Limb (tissue), 2 donors: Measurements from ENCODE around the gene HOXB6.

Source experiments
- DNase-seq, 2 donors: peaks; one replicate each; pipeline ENCODE4 v3.0.0-alpha.2; 2016; ENCODE audit errors: extremely low spot score in 2 of 2

Gene HOXB6

DNA sequence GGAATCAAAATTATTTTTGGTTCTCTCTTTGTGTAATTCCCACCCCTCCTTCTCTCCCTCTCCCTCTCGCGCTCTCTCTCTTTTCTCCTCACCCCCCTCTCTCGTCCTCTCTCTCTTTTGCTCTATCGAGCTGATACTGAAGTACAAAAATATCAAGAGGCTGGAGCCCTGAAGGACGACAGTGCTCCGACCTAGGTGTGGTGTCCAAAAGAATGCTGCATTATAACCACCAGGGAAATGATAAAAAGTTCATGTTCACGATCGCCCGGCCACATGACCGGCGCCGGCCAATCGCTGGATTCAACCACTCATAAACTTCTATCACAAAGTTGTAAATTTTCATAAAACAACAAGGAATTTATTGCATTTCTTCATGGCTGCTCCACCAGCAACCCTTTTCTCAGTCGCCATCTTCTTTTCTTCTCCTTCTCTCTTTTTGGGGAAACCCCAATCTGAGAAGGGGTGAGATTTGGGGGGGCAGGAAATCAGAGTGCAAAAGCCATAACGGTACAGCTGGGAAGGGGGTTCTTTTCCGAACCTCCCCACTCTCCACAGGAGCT is at the start of gene HOXB6:
HOXB6 (minus strand) TSS at position 217 of the 560 bp plus-strand sequence. CDS start 6,836 bp downstream, outside the sequence.
- DNase-seq: peak in 1 of 2 donors; percentile 75

DNA sequence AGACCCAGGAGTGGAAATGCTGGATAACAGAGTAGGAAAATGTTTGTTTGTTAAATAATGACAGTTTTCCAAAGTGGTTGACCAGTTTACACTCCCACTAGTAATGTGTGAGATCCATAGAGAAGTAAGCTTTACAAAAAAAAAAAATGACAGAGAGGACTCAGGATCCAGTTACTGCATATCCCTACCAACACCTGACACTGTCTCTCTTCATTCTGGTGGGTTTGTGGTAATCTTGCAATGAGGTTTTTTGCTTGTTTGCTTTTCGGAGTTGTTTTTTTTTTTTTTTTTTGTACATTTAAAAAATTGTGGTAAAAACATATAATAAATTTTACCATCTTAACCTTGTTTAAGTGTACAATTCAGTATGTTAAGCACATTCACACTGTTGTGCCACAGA is 45.0 kb upstream of the HOXB6 start:
- DNase-seq: no peak

DNA sequence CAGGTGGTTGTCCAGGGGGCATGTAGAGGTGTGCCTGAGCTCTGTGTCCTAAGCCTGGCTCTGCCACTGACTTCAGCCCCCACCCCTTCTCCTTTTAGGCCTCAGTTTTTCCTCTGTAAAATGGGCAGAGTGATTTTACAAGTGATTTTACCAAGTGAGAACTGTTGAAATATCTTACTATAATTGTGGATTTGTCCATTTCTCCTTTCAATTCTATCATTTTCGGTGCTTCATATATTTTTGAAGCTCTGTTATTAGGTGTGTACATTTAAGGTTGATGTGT is 43.1 kb upstream of the HOXB6 start:
- no peak for DNase-seq

DNA sequence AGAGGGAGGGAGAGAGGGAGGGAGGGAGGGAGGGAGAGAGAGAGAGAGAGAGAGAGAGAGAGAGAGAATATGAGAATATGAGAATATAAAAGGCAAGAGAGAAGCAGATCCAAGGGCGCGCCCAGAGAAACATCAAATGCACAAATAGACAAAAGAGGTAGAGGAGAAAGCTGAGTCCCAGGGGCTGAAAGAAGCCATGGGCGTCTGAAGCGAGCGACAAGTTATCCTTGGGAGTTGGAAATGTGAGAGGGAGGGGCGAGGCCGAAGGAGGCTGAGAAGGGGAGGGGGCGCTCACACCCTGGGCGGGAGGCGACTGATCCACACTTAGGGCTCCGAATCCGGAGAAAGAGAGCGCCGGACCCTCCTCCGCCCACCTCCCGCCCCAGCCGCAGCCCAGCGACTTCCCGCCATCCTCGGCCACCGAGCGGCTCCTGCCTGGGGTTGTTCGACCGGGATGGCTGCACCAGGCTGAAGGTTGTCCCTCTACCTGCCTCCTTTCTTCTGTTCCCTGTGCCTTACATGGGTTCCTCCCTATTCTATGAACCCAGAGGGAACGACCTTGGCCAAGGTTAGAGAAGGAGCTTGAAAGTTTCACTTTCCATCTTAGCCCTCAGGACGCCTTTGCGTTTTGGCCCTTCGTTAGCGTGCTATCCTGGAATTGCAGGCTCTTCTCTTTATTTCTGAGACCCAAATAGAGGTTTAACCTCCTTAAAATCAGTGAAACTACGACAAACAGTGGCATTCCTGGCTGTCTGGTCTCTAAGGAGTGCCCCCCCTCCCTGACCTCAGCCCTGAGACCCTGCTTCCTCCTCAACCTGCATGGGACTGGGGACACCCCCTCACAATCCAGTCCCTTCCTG is 42.5 kb upstream of the HOXB6 start:
- peak in 1 of 2 donors; percentile 53 for DNase-seq

DNA sequence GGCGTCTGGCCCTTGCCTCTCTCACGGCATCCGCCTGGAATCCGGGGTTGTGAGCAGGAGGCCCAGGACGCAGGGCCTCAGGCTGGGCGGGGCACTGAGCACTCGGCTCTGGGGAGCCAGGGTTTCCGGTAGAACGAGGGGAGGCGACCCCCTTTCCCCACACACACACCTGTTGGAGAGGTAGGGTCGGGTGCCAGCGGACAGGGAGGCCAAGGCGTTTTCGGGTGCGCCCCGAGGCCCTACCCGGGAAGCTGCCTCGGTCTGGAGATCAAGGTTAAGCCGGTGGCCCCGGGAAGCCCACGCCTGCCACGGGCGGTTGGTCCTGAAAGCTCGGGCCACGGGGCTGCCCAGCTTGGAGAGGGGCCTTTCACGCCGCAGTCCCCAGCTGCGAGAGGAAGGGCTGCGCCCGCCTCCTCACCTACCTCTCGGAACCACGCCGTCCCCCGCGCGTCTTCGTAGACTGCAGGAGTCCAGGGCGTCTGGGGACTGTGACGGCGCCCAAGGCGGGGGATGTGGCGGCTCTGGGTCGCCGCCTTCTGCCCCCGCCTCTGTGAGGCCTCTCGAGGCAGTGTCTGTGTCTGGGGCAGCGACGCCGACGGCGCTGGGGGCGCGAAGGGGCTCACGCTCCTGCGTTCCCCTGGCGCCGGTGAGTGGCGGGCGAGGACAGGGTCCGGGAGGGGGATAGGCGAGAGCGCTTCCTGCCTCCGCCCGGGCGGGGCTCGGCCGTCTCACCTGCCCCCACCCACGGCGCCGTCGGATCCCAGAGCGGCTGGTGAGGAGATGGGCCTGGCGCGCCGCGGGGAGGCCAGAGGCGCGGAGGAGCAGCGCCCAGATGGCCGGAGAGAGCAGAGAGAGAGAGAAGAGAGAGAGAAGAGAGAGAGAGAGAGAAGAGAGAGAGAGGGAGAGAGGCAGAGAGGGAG is 41.7 kb upstream of the HOXB6 start:
- DNase-seq: no peak

DNA sequence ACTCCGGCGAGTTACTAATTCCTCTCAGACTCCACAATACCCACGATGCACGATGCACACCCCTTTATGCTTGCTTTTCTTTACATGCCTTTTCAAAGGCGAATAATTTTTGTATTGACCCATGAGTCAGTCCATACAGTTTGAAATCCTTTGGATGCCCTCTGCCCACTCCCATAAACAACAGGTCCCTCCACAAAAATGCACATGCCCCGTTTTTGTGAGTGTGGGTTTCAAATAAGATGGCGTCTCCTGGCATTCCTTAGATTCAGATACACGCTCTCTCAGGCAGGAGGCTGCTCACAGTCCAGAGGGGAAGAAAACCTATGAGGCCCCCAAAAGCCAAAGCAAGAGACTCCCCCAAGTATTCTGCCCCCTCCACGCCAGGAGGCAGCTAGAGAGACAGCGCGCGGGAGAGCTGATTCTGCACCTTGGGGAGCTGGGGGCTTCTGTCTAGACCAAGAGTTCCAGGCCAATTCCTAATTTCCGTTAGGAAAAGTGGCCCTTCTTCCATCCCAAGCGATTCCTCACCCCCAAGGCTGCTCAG is 40.9 kb upstream of the HOXB6 start:
- DNase-seq: no peak

DNA sequence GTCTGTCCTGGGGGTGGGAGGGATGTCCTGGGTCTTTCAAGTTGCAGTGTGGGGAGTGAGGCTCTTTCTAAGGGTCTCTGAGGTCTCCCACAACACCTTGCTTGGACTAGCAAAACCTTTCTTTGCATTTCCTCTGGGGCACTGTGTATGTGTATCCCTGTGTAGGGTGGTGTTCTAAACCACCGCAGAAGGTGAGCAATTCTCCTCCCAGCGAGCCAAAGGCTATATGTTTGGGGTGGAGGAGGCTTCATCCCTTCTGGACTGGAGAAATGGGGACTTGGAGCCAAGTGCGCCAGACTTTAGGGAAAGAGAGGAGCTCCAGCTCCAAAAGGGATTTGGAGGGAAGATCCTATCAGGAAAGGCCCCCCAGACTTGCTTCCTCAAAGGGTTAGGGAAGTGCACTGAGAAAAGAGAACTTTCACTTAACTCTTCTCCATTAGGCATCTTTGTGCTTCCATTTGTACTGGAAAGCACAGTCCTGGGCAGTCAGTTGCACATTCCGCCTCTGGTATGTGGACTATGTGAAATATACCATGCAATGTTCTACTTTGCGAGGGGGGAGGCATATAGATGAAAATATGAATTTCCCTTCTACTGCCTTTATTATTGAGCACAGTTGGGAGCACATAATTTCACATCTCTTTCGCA is 40.2 kb upstream of the HOXB6 start:
- no peak for DNase-seq

DNA sequence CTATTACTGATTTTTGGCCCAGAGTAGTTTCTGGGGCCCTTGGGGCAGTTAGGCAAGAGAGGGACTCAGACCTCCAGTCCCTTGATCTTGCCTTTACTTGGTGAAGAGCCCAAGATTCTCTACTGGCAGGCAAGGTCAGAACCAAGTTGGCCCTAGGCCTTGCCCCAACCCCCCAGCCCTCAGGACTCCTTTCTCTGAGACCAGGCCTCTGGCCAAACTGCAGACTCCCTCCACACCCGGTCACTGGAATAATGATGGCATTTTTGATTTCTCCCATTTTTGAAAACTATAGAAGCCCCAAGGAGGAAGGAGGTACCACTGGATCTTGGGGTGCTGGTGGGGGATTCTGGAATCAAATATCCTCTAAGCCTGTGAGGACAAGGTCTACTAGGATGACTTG is 39.4 kb upstream of the HOXB6 start:
- DNase-seq: no peak

DNA sequence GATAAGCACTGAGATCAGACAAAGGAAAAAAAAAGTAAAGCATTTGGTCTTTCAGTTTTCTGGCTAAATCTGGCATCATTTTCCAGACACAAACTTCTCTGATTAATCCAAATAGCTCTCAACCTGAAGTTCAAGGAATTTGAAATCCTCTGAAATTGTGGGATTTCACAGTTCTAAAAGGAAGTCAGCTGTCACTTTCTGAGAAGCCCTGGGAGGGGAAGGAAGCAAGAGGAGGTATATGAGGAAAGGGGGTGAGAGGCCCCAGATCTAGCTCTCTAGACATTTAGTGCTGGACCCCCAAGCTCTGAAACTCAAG is 38.9 kb upstream of the HOXB6 start:
- DNase-seq: no peak

DNA sequence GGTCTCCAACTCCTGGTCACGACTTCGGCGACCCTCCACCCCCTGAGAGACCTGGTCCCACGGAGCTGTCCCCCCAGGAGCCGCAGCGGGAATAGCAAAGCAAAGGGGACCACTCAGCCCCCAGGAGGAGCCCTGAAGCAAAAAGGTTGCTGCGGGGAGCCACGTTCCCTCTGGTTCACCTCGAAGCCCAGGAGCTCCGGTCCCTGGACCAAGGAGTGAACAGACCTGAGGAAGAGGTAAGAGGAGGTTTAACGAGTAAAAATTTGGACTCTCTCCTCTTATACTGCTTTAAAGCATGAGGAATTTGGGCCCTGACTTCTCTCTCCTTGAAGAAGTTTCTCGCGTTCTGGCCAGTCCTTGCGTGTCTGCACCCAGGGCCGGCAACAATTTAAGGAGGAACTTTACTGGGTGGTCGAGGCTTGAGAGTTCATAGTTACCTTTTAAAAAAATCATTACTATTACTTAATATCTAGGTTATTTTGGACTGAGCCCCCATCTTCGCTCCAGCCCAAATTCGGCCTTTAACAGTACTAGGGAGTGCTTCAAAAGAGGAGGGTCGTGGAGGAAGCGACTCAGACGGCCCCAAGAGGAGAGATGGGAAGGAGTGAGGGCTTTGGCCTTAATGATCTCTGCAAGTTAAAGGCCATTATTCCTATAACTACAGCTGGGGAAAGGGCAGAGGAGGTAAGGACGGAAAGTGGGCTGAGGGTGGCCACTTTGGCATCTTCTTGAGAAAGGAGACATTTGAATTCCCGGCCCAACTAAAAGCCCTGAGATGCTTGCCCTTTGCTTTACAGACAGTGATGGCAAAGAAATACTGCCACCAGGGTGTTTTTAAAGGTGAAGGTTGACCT is 38.3 kb upstream of the HOXB6 start:
- no peak for DNase-seq

DNA sequence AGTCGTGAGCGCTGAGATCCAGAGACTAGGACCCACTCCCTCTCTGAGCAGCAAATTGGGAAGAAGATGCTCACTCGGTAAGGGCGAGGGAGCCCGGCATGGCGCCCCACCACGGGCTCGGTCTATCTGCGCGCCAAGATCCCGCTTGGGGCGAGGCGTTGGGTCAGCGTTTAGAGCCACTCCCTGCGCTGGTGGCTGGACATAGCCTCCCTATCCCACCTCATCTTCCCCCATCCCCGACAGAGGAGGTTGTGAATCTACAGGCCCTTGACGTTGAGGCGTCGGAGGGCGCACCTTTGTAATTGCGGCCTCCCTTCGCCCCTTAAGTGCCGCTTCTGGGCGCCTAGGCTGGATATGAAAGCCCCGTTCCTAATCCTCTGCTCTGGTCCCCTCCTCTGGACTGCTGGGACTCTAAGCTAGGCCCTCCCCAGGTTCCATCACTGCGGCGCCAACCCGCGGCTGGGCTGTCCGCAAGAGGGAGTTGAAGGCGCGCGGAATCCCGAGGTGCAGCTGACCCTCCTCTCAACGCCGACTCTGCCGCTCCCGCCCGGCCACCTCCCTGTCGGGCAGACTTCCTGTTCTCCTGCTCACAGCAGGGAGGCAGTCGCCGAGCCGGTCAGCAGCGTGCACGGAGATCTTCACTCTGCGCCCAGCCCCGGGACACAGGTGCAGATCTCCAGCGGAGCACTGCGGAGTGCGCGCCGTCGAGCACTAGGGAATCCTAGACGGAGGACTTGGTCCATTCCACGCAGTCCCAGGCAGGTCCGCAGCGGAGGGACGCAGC is 37.5 kb upstream of the HOXB6 start:
- no peak for DNase-seq

DNA sequence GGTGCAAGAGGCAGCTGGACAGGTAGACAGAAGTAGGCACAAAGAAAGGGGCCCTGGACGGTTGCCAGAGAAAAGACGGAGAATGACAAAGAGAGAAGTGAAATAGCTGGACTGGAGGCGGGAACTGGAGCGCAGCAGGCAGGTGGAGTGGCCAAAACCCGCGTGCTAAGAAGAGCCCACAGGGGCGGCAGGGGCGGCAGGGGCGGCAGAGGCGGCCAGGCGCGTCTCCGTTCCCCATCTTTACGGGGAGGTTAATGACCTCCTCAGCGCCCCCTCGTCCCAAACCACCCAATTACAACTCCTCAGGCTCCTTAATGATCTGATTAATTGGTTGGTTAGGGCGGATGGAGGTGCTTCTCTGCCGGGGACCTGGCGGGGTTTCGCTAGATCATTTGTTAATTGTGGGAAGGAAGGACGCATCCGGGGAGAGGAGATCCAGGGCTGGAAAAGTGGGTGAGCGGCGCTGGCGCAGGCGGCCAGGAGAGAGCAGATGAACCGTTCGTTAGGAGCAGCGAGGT is 36.8 kb upstream of the HOXB6 start:
- DNase-seq: no peak

DNA sequence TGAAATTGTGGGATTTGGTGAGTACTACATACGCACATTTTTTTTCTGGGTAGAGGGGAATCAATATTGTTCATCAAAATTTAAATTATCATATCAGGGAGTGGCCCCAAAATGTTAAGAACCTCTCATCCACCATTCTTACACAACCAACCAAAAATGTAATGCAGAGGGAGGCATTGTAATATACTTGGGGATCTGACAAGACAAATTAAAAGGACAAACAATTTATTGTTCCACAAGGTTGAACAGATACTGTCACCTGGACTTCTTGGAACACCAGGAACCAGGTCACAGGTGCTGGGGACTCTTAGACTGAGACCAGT is 36.0 kb upstream of the HOXB6 start:
- no peak for DNase-seq

DNA sequence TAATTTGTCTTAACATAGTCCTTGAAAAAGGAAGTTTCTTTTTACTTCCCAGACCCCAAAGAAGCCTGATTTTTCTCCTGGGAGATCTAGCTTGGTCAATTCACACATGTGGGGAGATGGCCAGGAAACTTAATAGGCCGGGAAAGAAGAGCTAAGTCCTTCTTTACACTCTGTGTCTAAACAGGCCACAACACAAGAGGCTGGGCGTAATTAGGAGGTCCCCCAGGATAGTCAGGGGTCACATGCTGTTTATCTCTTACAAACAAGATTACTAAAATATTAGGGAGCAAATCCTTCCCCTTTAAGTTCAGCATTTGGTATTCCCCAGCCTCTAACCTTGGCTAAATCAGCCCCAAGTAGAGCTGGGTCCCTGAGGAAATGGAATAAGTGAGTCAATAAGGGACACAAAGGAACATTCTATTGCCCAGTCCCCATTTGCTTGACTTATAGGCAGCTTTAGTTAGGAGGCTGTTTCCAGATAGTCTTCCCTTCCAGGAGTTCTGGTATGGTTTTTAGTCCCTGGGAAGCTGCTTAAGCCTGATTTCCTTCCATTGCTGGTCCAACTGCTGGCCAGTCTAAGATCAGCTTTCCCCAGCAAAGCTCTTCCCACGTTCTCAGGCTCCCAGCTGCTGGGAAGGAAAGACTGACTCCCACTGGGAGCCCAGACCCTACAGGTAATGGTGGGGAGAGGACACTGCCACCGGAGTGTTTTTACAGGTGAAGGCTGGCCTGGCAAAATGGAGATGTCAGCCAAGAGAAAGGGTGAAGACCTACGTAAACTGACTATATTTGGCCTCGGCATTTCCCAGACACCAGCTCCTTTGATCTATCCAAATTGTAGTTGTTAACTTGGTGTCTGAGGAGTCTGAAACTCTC is 35.4 kb upstream of the HOXB6 start:
- no peak for DNase-seq

DNA sequence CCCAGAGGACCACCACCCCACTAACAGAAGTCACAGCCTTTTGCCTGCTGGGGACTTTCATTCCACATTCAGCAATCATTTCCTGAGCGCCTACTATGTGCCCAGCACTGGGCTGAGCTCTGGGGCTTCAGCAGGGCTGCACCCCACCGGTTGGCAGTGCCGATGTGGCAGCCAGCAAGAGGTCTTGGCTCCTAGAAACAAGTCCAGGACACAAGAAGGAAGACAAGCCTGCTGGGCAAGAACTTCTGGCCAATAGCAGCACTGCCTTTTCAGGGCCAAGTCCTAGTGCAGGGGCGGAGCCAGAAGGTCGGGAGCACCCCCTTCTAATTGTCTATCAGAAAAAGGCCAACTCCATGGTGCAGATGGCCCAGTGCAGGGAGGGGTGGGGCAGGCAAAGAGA is 34.4 kb upstream of the HOXB6 start:
- DNase-seq: no peak

DNA sequence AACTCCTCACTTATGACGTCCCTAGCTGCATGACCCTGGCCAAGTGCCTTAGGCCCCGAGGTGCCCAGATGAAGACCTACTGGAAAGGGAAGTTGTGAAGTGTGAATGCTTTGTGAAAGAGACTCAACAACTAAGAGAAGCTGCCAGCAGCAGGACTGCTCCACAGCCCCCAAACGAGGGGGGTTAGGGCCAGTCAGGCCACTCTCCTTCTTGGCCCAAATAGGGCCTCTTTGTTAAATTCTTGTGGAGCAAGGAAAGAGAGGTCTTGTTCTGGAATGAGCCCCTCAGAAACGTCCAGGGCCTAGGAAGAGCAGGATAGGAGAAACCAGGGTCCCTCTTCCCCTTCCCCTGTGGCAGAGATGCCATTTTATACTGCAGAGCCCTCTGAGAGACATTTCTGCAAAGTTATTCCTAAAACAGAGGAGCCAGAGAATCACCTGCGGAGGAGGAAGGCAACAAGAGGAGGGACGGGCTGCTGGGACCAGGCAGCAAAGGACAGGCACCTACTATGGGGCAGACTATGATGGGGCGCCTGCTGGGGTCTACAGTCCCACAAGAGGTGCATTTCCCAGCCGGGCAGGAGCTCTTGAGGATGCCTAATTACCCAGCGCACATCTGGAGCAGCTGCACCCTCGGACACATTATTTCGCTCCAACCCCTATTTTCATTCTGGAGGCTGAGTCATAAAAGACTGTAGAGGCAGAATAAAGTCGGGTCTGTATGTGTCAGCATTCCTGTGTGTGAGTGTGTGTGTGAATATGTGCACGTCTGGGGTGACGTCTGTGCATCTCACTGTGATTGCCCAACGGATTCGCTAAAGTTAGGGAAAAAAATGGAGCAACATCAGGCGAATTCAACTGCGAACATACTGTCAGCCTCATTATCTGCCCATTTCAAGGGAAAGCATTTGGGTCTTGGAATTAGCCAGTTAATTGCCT is 32.8 kb upstream of the HOXB6 start:
- no peak for DNase-seq

DNA sequence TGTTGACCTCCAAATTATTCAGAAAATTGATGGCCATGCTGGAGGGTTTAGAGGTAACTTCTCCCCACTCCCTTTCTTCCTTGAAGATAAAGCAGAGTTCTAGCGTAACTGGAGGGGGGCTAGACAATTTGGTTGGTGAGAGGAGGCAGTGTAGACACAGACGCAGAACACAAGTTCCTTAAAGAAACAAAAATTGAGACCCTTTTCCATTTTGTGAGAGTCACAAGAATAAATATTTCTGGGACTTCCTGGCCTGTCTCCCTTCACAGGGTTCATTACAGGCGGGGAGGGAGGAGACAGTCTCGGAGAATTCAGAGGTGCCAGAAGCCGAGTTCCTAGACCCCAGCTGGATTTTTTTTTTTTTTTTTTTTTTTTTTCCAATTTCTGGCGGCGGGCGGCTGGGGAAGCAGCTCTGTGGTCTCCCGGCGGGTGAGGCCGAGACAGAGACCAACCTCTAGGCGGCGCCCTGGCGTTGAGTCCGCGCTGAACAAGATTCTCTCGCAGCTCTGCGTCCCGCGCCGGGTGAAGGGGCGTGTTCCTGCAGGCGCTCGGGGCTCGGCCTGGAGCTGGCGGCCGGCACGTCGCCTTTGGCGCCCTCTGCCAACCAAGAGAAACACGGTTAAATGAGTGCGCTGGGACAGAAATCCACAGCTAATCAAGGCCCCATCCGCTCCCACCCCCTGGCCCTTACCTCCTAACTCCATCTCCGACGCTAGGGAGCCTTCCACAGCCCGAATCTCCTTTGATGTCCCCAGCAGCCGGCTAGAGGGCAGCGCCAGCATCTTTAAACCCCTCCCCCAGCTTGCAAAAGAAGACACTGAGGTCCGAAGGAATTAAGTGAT is 31.6 kb upstream of the HOXB6 start:
- DNase-seq: peak; percentile 59 to 92
